Right atrium auricular region (tissue), 2 donors: Measurements from ENCODE around the gene TBC1D8. TPM values are rescaled to one million over a fixed set of nuclear protein-coding genes. Genes with fewer than 3 reads are reported as not detected.
"Not testable (repeated sequence)": the region's sequence is repeated elsewhere in the genome, so short reads cannot be mapped to it uniquely, and the experiment has no call there.

Experiments
- DNase-seq: peaks from one replicate; pipeline ENCODE4 v3.0.0-alpha.2; 2019; ENCODE audit warnings: low spot score
- H3K27ac ChIP-seq, 2 donors: fragments of 200-600 bp; sonication (generic); 1 replicate in 1 of 2; 2 replicates in 1 of 2; pipeline ENCODE4 v1.5.1; 2016 to 2019
- H3K27me3 ChIP-seq, 2 donors: fragments of 200-600 bp; sonication (generic); one replicate each; pipeline versions ENCODE4 v1.5.1 to v1.6.0; 2017 to 2019
- H3K36me3 ChIP-seq: fragments of 200-600 bp; sonication (generic); one replicate; pipeline ENCODE4 v1.5.1; 2016
- H3K4me1 ChIP-seq, 2 donors: fragments of 200-600 bp; sonication (generic); one replicate each; pipeline versions ENCODE4 v1.5.1 to v1.6.0; 2017 to 2019
- H3K4me3 ChIP-seq, 2 donors: fragments of 200-600 bp; sonication (generic); 1 replicate in 1 of 2; 2 replicates in 1 of 2; pipeline ENCODE4 v1.5.1; 2017 to 2019; ENCODE audit warnings: mild to moderate bottlenecking in 1 of 2, moderate library complexity in 1 of 2
- H3K9me3 ChIP-seq, 2 donors: fragments of 200-600 bp; sonication (generic); one replicate each; pipeline ENCODE4 v1.5.1; 2019
- total RNA-seq, 2 donors: library from RNA; depleted of rRNA; stranded (reverse); fragments of >200 nt; gene quantifications; one replicate each; pipeline ENCODE4 v1.1.0, GENCODE V29; 2016
- TF ChIP-seq, protein P1 (sequence below), 2 donors: fragments of 200-600 bp; sonication (generic); IDR thresholded peaks; one replicate each; pipeline ENCODE4 v1.5.1; 2019; ENCODE audit warnings: antibody characterized with exemption in 2 of 2

The TBC1D8 gene
- total RNA-seq, 2 donors from 2014 or later: 42.3 to 50.3 TPM

DNA sequence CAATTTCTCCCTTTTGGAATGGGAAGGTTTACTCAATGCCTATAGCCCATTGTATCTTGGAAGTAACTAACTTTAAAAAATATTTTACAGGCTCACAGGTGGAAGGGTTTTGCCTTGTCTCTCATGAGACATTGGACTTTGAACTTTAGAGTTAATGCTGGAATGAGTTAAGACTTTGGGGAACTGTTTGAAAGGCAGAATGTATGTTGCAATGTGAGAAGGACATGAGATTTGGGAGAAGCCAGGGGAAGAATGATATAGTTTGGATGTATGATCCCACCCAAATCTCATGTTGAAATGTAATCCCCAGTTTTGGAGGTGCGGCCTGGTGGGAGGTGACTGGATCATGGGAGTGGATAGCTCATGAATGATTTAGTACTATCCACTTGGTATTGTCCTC is 17.5 kb upstream of the TBC1D8 start:
- Histone ChIP-seq H3K27me3 (no peaks in the 10 kb centered on the region), H3K4me3 (no peak overlapping the region), H3K36me3 (no peaks in the 10 kb centered on the region), H3K27ac (no peak overlapping the region), H3K9me3 (peaks cover 0 to 13% of the 10 kb centered on the region in 2 donors), H3K4me1 (no peaks in the 10 kb centered on the region)
- no peak for DNase-seq
- TF ChIP-seq, protein P1, sequence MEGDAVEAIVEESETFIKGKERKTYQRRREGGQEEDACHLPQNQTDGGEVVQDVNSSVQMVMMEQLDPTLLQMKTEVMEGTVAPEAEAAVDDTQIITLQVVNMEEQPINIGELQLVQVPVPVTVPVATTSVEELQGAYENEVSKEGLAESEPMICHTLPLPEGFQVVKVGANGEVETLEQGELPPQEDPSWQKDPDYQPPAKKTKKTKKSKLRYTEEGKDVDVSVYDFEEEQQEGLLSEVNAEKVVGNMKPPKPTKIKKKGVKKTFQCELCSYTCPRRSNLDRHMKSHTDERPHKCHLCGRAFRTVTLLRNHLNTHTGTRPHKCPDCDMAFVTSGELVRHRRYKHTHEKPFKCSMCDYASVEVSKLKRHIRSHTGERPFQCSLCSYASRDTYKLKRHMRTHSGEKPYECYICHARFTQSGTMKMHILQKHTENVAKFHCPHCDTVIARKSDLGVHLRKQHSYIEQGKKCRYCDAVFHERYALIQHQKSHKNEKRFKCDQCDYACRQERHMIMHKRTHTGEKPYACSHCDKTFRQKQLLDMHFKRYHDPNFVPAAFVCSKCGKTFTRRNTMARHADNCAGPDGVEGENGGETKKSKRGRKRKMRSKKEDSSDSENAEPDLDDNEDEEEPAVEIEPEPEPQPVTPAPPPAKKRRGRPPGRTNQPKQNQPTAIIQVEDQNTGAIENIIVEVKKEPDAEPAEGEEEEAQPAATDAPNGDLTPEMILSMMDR (IDR thresholded peaks at IDR 0.05): no peak

DNA sequence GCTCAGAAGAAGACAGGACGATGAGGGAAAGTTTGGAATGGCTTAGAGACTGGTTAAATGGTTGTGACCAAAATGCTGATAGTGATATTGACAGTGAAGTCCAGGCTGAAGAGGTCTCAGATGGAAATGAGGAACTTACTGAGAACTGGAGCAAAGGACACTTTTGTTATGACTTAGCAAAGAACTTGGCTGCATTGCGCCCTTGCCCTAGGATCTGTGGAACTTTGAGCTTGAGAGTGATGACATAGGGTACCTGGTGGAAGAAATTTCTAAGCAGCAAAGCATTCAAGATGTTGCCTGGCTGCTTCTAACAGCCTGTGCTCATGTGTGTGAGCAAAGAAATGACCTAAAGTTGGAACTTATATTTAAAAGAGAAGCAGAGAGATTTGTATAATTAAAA is 16.4 kb upstream of the TBC1D8 start:
- not testable (repeated sequence) for H3K27ac ChIP-seq, H3K27me3 ChIP-seq, H3K36me3 ChIP-seq, H3K9me3 ChIP-seq, H3K4me1 ChIP-seq, DNase-seq, H3K4me3 ChIP-seq

DNA sequence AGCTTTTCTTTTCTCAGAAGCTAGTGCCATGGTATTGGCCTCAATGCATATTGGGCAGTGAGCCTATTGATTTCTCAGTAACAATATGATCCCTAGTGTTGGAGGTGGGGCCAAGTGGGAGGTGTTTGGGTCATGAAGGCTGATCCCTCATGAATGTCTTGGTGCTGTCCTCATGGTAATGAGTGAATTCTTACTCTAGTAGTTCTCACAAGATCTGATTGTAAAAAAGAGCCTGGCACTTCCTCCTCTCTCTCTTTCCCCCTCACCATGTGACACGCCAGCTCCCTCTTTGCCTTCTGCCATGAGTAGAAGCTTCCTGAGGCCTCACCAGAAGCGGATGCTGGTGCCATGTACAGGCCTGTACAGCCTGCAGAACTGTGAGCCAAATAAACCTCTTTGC is 12.8 kb upstream of the TBC1D8 start:
- H3K27ac ChIP-seq: no peak overlapping the region
- H3K4me3 ChIP-seq: no peak overlapping the region
- TF ChIP-seq, protein P1 (IDR thresholded peaks at IDR 0.05): no peak
- no peak for DNase-seq
- H3K4me1 ChIP-seq: no peaks in the 10 kb centered on the region
- no peaks in the 10 kb centered on the region for H3K36me3 ChIP-seq
- peaks cover 0 to 9% of the 10 kb centered on the region in 2 donors for H3K9me3 ChIP-seq
- H3K27me3 ChIP-seq: no peaks in the 10 kb centered on the region

DNA sequence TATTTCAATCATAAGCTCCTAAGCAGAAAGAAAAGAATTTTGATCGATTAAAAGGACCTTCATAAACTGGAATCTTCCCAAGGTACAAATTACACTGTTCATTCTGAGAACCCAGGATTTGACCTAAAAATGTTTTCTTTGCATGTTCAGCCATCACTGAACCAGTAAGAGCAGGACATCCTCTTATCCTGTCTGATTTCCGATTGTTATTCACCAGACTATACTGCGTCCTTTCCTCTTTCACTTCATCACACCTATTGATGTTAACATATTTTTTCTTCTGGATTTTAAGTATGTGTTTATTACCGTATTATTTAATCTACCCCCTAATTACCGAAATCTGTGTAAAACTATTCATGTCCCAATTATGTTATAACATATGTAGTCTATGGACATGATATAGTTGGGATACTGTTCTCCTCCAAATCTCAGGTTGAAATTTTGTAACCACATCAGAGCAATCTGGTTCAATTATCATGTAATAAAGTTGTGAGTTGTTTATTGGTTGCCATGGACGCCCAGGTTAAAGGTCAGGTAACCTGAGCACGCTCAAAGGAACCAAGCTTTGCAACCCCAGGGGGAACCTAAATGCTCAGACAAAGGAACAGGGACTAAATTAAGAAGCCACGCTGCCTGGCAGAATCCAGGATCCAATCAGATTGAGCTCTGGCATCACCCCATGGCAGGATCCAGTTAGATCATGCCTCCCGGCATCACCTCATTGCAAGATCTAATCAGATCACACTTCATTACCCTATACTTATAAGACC is 11.6 kb upstream of the TBC1D8 start:
- peaks cover 0 to 4% of the 10 kb centered on the region in 2 donors for H3K9me3 ChIP-seq
- no peaks in the 10 kb centered on the region for H3K4me1 ChIP-seq
- no peak overlapping the region for H3K4me3 ChIP-seq
- no peaks in the 10 kb centered on the region for H3K27me3 ChIP-seq
- no peaks in the 10 kb centered on the region for H3K36me3 ChIP-seq
- no peak for DNase-seq
- TF ChIP-seq, protein P1 (IDR thresholded peaks at IDR 0.05): no peak
- H3K27ac ChIP-seq: no peak overlapping the region

DNA sequence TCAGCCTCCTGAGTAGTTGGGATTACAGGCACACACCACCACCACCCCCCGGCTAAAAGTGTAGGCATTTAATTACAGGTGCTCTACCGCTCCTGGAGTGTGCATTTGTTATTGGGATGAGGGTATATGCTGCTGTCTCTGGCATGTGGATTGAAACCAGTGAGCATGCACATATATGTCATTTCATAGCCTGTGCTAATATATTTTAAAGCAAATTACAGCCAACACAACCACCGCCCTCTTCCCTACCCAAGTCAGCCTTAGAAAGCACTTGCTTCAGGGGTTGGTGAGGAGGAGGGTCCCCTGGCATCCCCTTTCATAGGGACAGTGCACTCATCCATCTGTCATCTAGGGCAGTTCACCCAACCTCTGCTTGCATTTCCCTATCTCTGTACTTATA is 10.5 kb upstream of the TBC1D8 start:
- Histone ChIP-seq H3K9me3 (no peaks in the 10 kb centered on the region), H3K4me1 (no peaks in the 10 kb centered on the region), H3K27ac (no peak overlapping the region), H3K27me3 (no peaks in the 10 kb centered on the region), H3K4me3 (no peak overlapping the region), H3K36me3 (no peaks in the 10 kb centered on the region)
- no peak for DNase-seq
- TF ChIP-seq, protein P1 (IDR thresholded peaks at IDR 0.05): no peak

DNA sequence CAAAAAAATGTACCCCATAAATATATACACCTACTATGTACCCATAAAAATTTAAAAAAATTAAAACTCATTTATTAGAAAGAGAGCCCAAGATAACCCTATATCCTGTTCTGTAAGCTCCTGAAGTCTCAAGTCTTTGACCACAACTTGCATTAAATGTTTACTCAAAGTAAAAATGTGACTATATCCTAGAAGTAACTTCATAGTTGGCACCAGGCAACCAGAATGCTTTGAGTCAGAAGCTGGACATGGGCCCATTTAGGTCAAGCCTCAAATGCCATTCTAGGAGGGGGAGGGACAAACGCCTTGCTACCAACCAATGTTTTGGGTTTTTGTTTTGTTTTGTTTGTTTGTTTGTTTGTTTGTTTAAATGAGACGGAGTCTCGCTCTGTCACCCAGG is 9.3 kb upstream of the TBC1D8 start:
- no peak for DNase-seq

More for the DNA sequence above, 9.3 kb upstream of the TBC1D8 start:
- TF ChIP-seq, protein P1 (IDR thresholded peaks at IDR 0.05): no peak
- Histone ChIP-seq H3K27ac (no peak overlapping the region), H3K36me3 (no peaks in the 10 kb centered on the region), H3K27me3 (no peaks in the 10 kb centered on the region), H3K4me1 (no peaks in the 10 kb centered on the region), H3K4me3 (no peak overlapping the region), H3K9me3 (no peaks in the 10 kb centered on the region)
